Measurements from ENCODE around the gene SNX25. TPM values are rescaled to one million over a fixed set of nuclear protein-coding genes. Genes with fewer than 3 reads are reported as not detected.
A peak's percentile ranks its signal among the peaks of the same experiment; 100 is the strongest.

SNX25 gene
- total RNA-seq: 10 to 100 TPM; 16.2 to 16.9 TPM

GRCh38 chr4:185209031-185209851 is at the start of gene SNX25:
SNX25 (plus strand) TSS chr4:185209598; CDS start chr4:185209827, 229 bp downstream.
- Mint-ChIP-seq H3K4me1 (peaks cover 42% of the 10 kb centered on the region), H3K4me3 (peak within 1 kb of the TSS; percentile 85), H3K9me3 (ENCODE audit: low read depth) (no peaks in the 10 kb centered on the region)

GRCh38 chr4:185165605-185166063 is 43.8 kb upstream of the SNX25 start:
- Mint-ChIP-seq H3K4me3 (peak overlapping the region; percentile 9), H3K4me1 (peaks cover 12% of the 10 kb centered on the region), H3K27ac (peak overlapping the region; percentile 59), H3K36me3 (peaks cover 48% of the 10 kb centered on the region), H3K9me3 (ENCODE audit: low read depth) (no peaks in the 10 kb centered on the region), H3K27me3 (no peaks in the 10 kb centered on the region)
- DNase-seq: no peak
- CTCF ChIA-PET: interaction anchor here (1.6 to 2.5 kb wide), 2 partner anchors 19 to 31 kb away, joined by 4 to 13 read pairs; no protein-coding TSS in a partner anchor
- peak; percentile 80 for ATAC-seq

More at GRCh38 chr4:185209031-185209851, at the start of gene SNX25:
- CTCF ChIA-PET: interaction anchor here (1.1 to 2.2 kb wide), 5 partner anchors 9 to 186 kb away, joined by 3 to 8 read pairs (median 5); partner anchors contain the start of genes ANKRD37, LRP2BP and SLC25A4
- Mint-ChIP-seq H3K36me3 (peaks cover 1% of the 10 kb centered on the region), H3K27me3 (no peaks in the 10 kb centered on the region), H3K27ac (peak within 1 kb of the TSS; percentile 83)
- peak; percentile 93 for ATAC-seq
- DNase-seq: peak; percentile 89

GRCh38 chr4:185167234-185167633 is 42.2 kb upstream of the SNX25 start:
- Mint-ChIP-seq H3K36me3 (peaks cover 41% of the 10 kb centered on the region), H3K9me3 (ENCODE audit: low read depth) (no peaks in the 10 kb centered on the region), H3K27ac (no peak overlapping the region), H3K27me3 (no peaks in the 10 kb centered on the region), H3K4me1 (peaks cover 12% of the 10 kb centered on the region), H3K4me3 (no peak overlapping the region)
- no peak for DNase-seq
- no peak for ATAC-seq
- CTCF ChIA-PET: interaction anchor here (1.7 to 2.5 kb wide), 3 partner anchors 17 to 25 kb away, joined by 3 to 13 read pairs (median 4); partner anchors contain the start of gene SLC25A4

DNA sequence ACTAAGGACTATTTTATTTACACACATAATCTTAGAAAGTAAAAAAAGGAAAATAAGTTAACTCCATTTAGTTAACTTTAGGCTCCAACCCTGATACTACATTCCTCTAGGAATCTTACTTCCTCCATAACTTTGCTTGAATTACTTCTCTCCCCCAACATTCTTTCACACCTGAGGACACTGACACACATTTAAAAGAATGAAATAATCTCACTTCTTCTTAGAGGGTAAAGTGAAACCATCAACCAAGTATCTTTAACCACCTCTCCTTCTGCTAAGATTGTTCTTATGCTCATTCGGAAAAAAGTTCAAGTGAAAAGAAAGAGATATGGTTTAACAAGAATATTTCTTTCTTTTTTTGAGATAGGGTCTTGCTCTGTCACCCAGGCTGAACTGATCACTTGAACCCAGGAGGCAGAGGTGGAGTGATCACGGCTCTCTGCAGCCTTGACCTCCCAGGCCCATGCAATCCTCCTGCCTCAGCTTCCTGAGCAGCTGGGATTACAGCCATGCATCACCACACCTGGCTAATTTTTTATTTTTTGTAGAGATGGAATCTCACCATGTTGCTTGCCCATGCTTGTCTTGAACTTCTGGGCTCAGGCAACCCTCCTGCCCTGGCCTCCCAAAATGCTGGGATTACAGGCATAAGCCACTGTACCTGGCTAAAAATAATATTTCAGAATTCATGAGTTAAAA is 37.9 kb upstream of the SNX25 start:
- ATAC-seq (no peak), DNase-seq (no peak)
- Mint-ChIP-seq H3K27me3 (no peaks in the 10 kb centered on the region), H3K4me3 (no peak overlapping the region), H3K27ac (no peak overlapping the region), H3K36me3 (peaks cover 38% of the 10 kb centered on the region), H3K9me3 (ENCODE audit: low read depth) (no peaks in the 10 kb centered on the region), H3K4me1 (no peaks in the 10 kb centered on the region)
- CTCF ChIA-PET: no interaction called here

- no peaks in the 10 kb centered on the region for H3K9me3 Mint-ChIP-seq (ENCODE audit: low read depth)
- peak; percentile 23 for ATAC-seq
- no peak overlapping the region for H3K27ac Mint-ChIP-seq
- no peak for DNase-seq
- H3K4me1 Mint-ChIP-seq: peaks cover 20% of the 10 kb centered on the region
- peaks cover 8% of the 10 kb centered on the region for H3K36me3 Mint-ChIP-seq
- CTCF ChIA-PET: no interaction called here
- no peak overlapping the region for H3K4me3 Mint-ChIP-seq
- H3K27me3 Mint-ChIP-seq: no peaks in the 10 kb centered on the region
Observed at GRCh38 chr4:185179488-185179887, 29.9 kb upstream of the SNX25 start.

DNA sequence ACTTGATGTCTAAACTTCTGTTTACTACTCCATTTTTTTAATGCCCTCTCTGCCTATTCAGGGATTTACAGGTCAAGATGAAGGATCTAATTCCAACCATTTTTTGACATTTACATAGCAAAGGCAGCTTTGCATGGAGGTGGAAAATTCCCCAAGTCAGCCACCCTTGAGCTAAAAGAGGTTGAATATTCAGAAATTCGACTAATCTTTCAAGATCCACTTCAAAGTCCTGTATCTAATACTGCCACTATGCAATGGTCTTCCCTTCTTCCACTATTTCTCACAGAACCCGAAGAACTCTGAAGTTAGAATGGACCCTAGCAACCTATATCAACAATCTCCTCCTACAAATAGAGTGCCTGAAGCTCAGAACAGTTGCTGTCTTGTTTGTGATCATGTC is 27.2 kb upstream of the SNX25 start:
- CTCF ChIA-PET: interaction anchor here (1.1 to 4.1 kb wide), 8 partner anchors 8 to 177 kb away, joined by 3 to 21 read pairs (median 8); partner anchors contain the start of gene SLC25A4
- Mint-ChIP-seq H3K9me3 (ENCODE audit: low read depth) (no peaks in the 10 kb centered on the region), H3K27ac (no peak overlapping the region), H3K4me3 (no peak overlapping the region), H3K27me3 (no peaks in the 10 kb centered on the region), H3K36me3 (peaks cover 5% of the 10 kb centered on the region), H3K4me1 (peaks cover 24% of the 10 kb centered on the region)
- DNase-seq (no peak), ATAC-seq (no peak)

- H3K27me3 Mint-ChIP-seq: no peaks in the 10 kb centered on the region
- H3K4me1 Mint-ChIP-seq: peaks cover 26% of the 10 kb centered on the region
- peaks cover 8% of the 10 kb centered on the region for H3K36me3 Mint-ChIP-seq
- ATAC-seq: peak; percentile 91
- CTCF ChIA-PET: interaction anchor here (0.7 to 4.1 kb wide), 25 partner anchors 9 to 415 kb away, joined by 3 to 21 read pairs (median 6); partner anchors contain the start of genes SLC25A4 and SNX25
- DNase-seq: peak; percentile 82
- no peaks in the 10 kb centered on the region for H3K9me3 Mint-ChIP-seq (ENCODE audit: low read depth)
- H3K27ac Mint-ChIP-seq: no peak overlapping the region
- H3K4me3 Mint-ChIP-seq: no peak overlapping the region
Observed at GRCh38 chr4:185183622-185184281, 25.6 kb upstream of the SNX25 start.

DNA sequence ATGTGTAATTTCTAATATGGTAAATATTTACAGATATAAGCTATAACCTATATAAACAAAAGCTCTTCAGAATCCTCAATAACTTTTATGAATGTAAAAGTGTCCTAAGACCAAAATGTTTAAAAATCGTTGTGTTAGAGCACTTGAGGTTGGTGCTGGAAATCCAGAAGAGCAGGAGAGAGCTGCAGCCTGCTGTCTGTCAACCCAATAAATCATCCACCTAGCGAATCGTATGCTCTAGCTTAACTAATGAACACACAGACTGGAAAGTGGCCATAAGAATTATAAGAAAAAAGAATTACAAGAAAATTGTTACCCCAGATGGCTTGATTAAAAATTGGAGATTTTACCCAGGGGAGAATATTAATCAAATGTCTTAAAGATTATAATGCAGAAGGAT is 22.6 kb upstream of the SNX25 start:
- Mint-ChIP-seq H3K27ac (no peak overlapping the region), H3K9me3 (ENCODE audit: low read depth) (no peaks in the 10 kb centered on the region), H3K27me3 (no peaks in the 10 kb centered on the region), H3K4me1 (peaks cover 23% of the 10 kb centered on the region), H3K4me3 (no peak overlapping the region), H3K36me3 (peaks cover 18% of the 10 kb centered on the region)
- CTCF ChIA-PET: interaction anchor here (0.8 to 2.4 kb wide), 4 partner anchors 11 to 36 kb away, joined by 3 to 16 read pairs (median 4); no protein-coding TSS in a partner anchor
- DNase-seq (no peak), ATAC-seq (no peak)

GRCh38 chr4:185189606-185190305 is 19.6 kb upstream of the SNX25 start:
- DNase-seq (no peak), ATAC-seq (no peak)
- Mint-ChIP-seq H3K4me1 (peaks cover 24% of the 10 kb centered on the region), H3K27ac (no peak overlapping the region), H3K36me3 (peaks cover 18% of the 10 kb centered on the region), H3K4me3 (no peak overlapping the region), H3K27me3 (no peaks in the 10 kb centered on the region), H3K9me3 (ENCODE audit: low read depth) (no peaks in the 10 kb centered on the region)
- CTCF ChIA-PET: no interaction called here

GRCh38 chr4:185190306-185190856 is 19.0 kb upstream of the SNX25 start:
- Mint-ChIP-seq H3K27me3 (no peaks in the 10 kb centered on the region), H3K36me3 (peaks cover 19% of the 10 kb centered on the region), H3K9me3 (ENCODE audit: low read depth) (no peaks in the 10 kb centered on the region), H3K4me1 (peaks cover 26% of the 10 kb centered on the region), H3K27ac (no peak overlapping the region), H3K4me3 (no peak overlapping the region)
- CTCF ChIA-PET: no interaction called here
- DNase-seq (no peak), ATAC-seq (no peak)

GRCh38 chr4:185192059-185192458 is 17.3 kb upstream of the SNX25 start:
- H3K27ac Mint-ChIP-seq: no peak overlapping the region
- no peaks in the 10 kb centered on the region for H3K9me3 Mint-ChIP-seq (ENCODE audit: low read depth)
- DNase-seq: no peak
- no peak overlapping the region for H3K4me3 Mint-ChIP-seq
- H3K36me3 Mint-ChIP-seq: peaks cover 22% of the 10 kb centered on the region
- ATAC-seq: peak; percentile 20
- CTCF ChIA-PET: no interaction called here
- peaks cover 29% of the 10 kb centered on the region for H3K4me1 Mint-ChIP-seq
- no peaks in the 10 kb centered on the region for H3K27me3 Mint-ChIP-seq

Data from activated CD8-positive, alpha-beta memory T cell treated with anti-CD3 and anti-CD28 coated beads, Interleukin-2, amount 10 ng/mL, durations not matched to agents 7 days and 5 days (primary cell).